ENCODE data around the gene LPGAT1.

LPGAT1 gene

GRCh38 chr1:211739671-211740411 is 90.7 kb downstream of the LPGAT1 start:
- H3K36me3 Mint-ChIP-seq (ENCODE audit: low read depth), result no peaks in the 10 kb centered on the region
- intact Hi-C loops (cut with micrococcal nuclease), result no loop called here
- no peaks in the 10 kb centered on the region for H3K9me3 Mint-ChIP-seq
- no peaks in the 10 kb centered on the region for H3K27me3 Mint-ChIP-seq
- peaks cover 19% of the 10 kb centered on the region for H3K4me1 Mint-ChIP-seq (ENCODE audit: low read depth)
- H3K4me3 Mint-ChIP-seq, result no peak overlapping the region
- no peak overlapping the region for H3K27ac Mint-ChIP-seq

DNA sequence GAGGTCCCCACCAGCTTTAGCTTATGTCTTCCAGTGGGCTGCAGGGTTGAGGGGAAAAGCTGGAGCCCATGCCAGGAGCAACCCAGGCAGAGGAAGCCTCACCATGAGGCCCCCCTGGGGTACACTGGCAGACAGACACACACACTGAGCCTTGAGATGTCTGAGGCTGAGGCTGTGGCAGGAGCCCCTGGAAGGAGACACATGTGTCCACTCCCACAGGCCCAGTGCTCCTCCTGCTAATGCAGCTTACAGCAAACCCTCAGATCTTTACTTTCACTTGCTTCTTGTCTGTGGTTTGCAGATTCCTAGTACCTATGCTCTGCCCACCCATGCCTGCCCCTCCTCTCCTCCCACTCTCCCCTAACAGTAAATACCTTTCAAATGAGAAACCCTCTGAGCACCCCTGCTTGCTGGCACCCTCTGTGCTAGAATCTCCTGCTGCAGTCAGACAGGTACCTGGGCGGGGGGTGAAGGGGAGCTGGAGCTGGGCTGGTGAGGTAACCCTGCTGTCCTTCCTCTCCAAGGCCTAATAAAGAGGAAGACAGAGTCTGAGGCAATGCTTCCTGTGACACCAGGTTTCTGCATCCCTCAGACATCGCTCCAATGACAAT is 91.8 kb downstream of the LPGAT1 start:
- H3K27me3 Mint-ChIP-seq, result no peaks in the 10 kb centered on the region
- intact Hi-C loops (cut with micrococcal nuclease), result no loop called here
- no peak overlapping the region for H3K4me3 Mint-ChIP-seq
- no peaks in the 10 kb centered on the region for H3K9me3 Mint-ChIP-seq
- no peak overlapping the region for H3K27ac Mint-ChIP-seq
- no peaks in the 10 kb centered on the region for H3K36me3 Mint-ChIP-seq (ENCODE audit: low read depth)
- peaks cover 19% of the 10 kb centered on the region for H3K4me1 Mint-ChIP-seq (ENCODE audit: low read depth)

DNA sequence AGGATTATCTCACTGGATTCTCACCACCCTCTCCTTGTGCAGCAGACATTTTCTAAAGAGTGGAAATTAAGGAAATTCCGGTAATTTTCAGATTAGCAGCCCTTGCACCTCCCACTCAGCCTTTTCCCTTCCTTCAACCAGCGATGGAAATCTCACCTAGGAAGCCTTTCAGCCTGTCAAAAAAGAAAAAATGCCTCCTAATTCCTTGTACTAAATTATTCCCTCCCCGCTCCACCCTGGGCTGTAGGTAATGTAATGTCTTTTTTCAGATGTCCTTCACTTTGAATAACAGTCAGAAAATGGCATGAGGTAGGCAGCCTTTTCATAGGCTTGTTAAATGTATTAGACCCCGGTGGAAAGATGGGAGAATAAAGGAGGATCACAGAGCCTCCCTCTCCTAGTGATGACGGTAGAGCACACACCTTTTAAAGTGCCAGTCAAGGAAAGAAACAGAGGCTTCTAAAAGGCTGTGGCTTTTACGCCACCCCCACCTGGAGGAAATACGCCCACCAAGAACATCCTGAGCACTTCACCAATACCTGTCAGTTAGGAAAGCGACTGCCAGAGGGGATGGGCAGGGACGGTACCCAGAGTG is 92.4 kb downstream of the LPGAT1 start:
- H3K27ac Mint-ChIP-seq, result no peak overlapping the region
- no peak overlapping the region for H3K4me3 Mint-ChIP-seq

DNA sequence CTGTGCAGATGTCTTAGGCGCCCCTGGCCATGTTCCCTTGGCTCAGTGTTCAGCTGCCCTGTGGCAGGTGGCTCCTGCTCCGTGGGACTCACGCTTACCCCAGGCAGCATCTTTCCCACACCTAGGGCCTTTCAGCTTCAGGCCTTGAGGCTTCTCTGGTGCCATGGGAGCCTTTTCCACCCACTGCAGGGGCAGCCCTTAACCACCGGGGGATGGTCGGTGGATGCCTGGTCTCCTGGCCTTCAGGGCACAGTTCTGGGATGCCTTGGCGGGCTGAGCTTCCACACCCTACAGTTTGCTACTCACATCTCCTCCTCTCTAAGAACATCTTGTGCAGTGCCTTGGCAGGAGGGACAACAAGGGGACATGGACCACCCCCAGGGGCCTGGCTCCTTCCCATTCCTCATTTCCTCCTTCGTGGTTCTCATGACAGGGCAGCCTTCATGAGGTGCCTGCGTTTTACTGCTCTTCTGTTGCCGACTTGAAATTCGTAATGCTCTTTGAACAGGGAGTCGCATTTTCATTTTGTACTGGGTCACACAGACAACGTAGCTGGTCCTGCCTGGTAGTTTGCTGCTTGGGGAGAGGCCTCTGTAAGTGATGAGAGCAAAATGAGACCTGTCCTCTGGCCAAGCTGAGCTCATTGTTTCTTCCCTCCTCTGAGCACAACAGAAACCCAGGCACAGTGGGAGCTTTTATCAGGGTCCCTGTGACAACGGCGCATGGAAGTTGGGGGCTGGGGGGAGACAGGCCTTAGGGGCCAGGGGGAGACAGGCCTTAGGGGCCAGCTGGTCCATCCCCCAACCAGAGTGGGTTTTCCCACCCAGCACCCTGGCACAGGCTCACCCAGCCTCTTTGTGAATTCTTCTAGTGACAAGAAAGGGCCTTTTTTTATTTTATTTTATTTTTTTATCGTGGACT is 93.2 kb downstream of the LPGAT1 start:
- Mint-ChIP-seq H3K4me3 (no peak overlapping the region), H3K4me1 (ENCODE audit: low read depth) (peaks cover 24% of the 10 kb centered on the region), H3K36me3 (ENCODE audit: low read depth) (no peaks in the 10 kb centered on the region), H3K27ac (no peak overlapping the region), H3K27me3 (peaks cover 2% of the 10 kb centered on the region), H3K9me3 (no peaks in the 10 kb centered on the region)
- intact Hi-C loops (cut with micrococcal nuclease), result no loop called here

More for the DNA sequence above, 92.4 kb downstream of the LPGAT1 start:
- Mint-ChIP-seq H3K27me3 (peaks cover 2% of the 10 kb centered on the region), H3K9me3 (no peaks in the 10 kb centered on the region), H3K4me1 (ENCODE audit: low read depth) (peaks cover 19% of the 10 kb centered on the region), H3K36me3 (ENCODE audit: low read depth) (no peaks in the 10 kb centered on the region)
- intact Hi-C loops (cut with micrococcal nuclease), result no loop called here

- intact Hi-C loops (cut with micrococcal nuclease), result no loop called here
- no peaks in the 10 kb centered on the region for H3K36me3 Mint-ChIP-seq (ENCODE audit: low read depth)
- H3K4me3 Mint-ChIP-seq, result no peak overlapping the region
- peaks cover 32% of the 10 kb centered on the region for H3K4me1 Mint-ChIP-seq (ENCODE audit: low read depth)
- no peaks in the 10 kb centered on the region for H3K9me3 Mint-ChIP-seq
- H3K27me3 Mint-ChIP-seq, result peaks cover 2% of the 10 kb centered on the region
- no peak overlapping the region for H3K27ac Mint-ChIP-seq
Observed at GRCh38 chr1:211736351-211736915, 94.1 kb downstream of the LPGAT1 start.

GRCh38 chr1:211735208-211736170 is 95.1 kb downstream of the LPGAT1 start:
- Mint-ChIP-seq H3K4me3 (no peak overlapping the region), H3K4me1 (ENCODE audit: low read depth) (peaks cover 39% of the 10 kb centered on the region), H3K9me3 (no peaks in the 10 kb centered on the region), H3K27ac (no peak overlapping the region), H3K36me3 (ENCODE audit: low read depth) (no peaks in the 10 kb centered on the region), H3K27me3 (peaks cover 2% of the 10 kb centered on the region)
- intact Hi-C loops (cut with micrococcal nuclease), result no loop called here

- Mint-ChIP-seq H3K36me3 (ENCODE audit: low read depth) (no peaks in the 10 kb centered on the region), H3K4me1 (ENCODE audit: low read depth) (peaks cover 33% of the 10 kb centered on the region), H3K27me3 (peaks cover 2% of the 10 kb centered on the region), H3K27ac (no peak overlapping the region), H3K4me3 (no peak overlapping the region), H3K9me3 (no peaks in the 10 kb centered on the region)
- intact Hi-C loops (cut with micrococcal nuclease), result no loop called here
Observed at GRCh38 chr1:211734791-211735190, 95.8 kb downstream of the LPGAT1 start.

DNA sequence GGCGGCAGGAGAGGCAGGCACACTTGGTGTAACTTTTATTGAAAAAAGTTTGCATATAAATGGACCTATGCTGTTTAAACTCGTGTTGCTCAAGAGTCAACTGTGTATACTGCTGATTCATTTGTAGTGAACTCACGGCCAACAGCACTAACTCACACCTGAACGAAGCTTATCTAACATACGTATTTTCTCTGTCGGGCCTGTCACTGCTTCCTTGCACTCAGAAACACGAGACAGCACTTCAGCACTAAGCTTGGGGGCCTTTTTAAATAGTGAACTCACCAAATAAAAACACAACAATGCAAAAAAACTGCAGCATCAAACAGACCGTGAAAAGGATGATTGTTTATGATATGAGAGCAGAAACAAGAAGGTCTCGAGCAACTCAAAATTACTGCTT is 96.2 kb downstream of the LPGAT1 start:
- Mint-ChIP-seq H3K36me3 (ENCODE audit: low read depth) (no peaks in the 10 kb centered on the region), H3K27me3 (peaks cover 2% of the 10 kb centered on the region), H3K9me3 (no peaks in the 10 kb centered on the region), H3K4me3 (no peak overlapping the region), H3K4me1 (ENCODE audit: low read depth) (peaks cover 28% of the 10 kb centered on the region), H3K27ac (no peak overlapping the region)
- intact Hi-C loops (cut with micrococcal nuclease), result no loop called here

GRCh38 chr1:211732293-211732980 is 98.1 kb downstream of the LPGAT1 start:
- Mint-ChIP-seq H3K9me3 (no peaks in the 10 kb centered on the region), H3K27ac (no peak overlapping the region), H3K27me3 (peaks cover 2% of the 10 kb centered on the region), H3K4me3 (no peak overlapping the region), H3K4me1 (ENCODE audit: low read depth) (peaks cover 20% of the 10 kb centered on the region), H3K36me3 (ENCODE audit: low read depth) (no peaks in the 10 kb centered on the region)
- intact Hi-C loops (cut with micrococcal nuclease), result no loop called here

DNA sequence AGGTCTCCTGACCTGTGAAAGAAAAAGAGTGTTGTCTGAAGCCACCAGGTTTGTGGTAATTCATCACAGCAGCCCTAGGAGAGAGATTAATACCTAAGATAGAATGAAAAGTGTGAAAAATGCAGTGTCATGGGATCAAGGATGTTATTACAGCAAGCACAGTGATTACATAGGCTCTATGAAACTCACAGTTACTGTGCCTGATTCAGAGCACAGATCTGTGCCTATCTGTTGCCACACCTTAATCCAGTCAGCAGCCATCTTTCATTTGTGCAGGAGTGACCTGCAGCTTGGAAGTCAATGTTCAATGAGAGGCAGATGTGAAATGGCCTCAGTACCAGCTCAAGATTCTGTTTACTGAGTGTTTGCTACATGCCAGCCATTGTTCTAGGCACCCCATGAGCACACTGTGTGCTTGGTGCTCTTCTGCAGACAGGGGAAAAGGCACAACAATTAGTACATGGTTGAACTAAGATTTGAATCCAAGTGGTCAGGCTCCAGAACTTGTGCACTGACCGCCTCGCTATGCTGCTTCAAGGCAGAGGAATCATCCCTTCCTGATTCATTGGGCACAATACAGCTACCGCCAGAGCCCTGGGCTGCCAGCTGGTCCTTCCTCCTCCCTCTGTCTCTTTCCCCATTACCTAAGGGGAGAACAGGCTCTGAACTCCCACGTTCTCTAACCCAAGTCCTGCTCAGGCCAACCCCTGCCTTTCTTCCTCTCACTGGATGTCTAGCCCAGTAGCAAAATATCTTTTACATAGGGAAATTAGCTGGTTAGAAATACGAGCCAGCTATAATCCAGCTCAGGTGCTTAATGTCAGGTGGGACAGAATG is 98.9 kb downstream of the LPGAT1 start:
- H3K27ac Mint-ChIP-seq, result no peak overlapping the region

GRCh38 chr1:211730347-211730746 is 100.2 kb downstream of the LPGAT1 start:
- H3K27me3 Mint-ChIP-seq, result peaks cover 2% of the 10 kb centered on the region
- H3K36me3 Mint-ChIP-seq (ENCODE audit: low read depth), result no peaks in the 10 kb centered on the region
- no peaks in the 10 kb centered on the region for H3K9me3 Mint-ChIP-seq

More for the DNA sequence above, 98.9 kb downstream of the LPGAT1 start:
- Mint-ChIP-seq H3K9me3 (no peaks in the 10 kb centered on the region), H3K36me3 (ENCODE audit: low read depth) (no peaks in the 10 kb centered on the region), H3K27me3 (peaks cover 2% of the 10 kb centered on the region), H3K4me1 (ENCODE audit: low read depth) (peaks cover 20% of the 10 kb centered on the region), H3K4me3 (no peak overlapping the region)
- intact Hi-C loops (cut with micrococcal nuclease), result no loop called here

DNA sequence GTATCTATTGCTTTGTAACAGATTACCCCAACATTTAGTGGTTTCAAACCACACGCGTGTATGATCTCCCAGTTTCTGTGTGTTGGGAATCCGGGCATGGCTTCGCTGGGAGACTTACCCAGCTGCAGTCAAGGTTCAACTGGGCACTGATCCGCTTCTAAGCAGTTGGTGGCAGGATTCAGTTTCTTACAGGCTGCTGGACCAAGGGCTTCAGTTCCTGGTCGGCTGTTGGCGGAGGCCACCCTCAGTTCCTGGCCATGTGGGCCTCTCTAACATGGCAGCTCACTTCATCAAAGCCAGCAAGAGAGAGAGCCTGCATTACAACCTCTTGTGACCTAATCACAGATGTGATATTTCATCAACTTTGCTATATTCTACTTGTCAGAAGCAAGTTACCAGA is 101.3 kb downstream of the LPGAT1 start:
- peaks cover 2% of the 10 kb centered on the region for H3K27me3 Mint-ChIP-seq
- no peak overlapping the region for H3K27ac Mint-ChIP-seq
- H3K4me1 Mint-ChIP-seq (ENCODE audit: low read depth), result peaks cover 20% of the 10 kb centered on the region
- no peaks in the 10 kb centered on the region for H3K36me3 Mint-ChIP-seq (ENCODE audit: low read depth)
- no peak overlapping the region for H3K4me3 Mint-ChIP-seq
- intact Hi-C loops (cut with micrococcal nuclease), result no loop called here
- no peaks in the 10 kb centered on the region for H3K9me3 Mint-ChIP-seq

More at GRCh38 chr1:211730347-211730746, 100.2 kb downstream of the LPGAT1 start:
- peaks cover 20% of the 10 kb centered on the region for H3K4me1 Mint-ChIP-seq (ENCODE audit: low read depth)
- H3K27ac Mint-ChIP-seq, result no peak overlapping the region
- H3K4me3 Mint-ChIP-seq, result no peak overlapping the region
- intact Hi-C loops (cut with micrococcal nuclease), result no loop called here
